Liver (tissue), 3 donors: ENCODE data around the gene TCHP.

Experiments used
- CTCF ChIP-seq: fragments of 150-350 bp; IDR thresholded peaks from 2 replicates; pipeline ENCODE4 v1.5.1; 2017; ENCODE audit warnings: improper control_type of control experiment, low read depth, low read length; ENCODE audit not compliant: missing input control
- FOXA1 ChIP-seq: IDR thresholded peaks from 2 replicates; pipeline ENCODE4 v1.6.1; 2016; ENCODE audit warnings: antibody characterized with exemption
- GABPA ChIP-seq, 2 donors: IDR thresholded peaks in 1 of 2; conservative IDR thresholded peaks in 1 of 2; 2 replicates each; pipeline ENCODE4 v1.6.1; 2016; ENCODE audit warnings: antibody characterized with exemption in 2 of 2, mild to moderate bottlenecking in 1 of 2, moderate library complexity in 1 of 2
- JUND ChIP-seq, 2 donors: IDR thresholded peaks; 2 replicates each; pipeline ENCODE4 v1.6.1; 2016; ENCODE audit warnings: antibody characterized with exemption in 2 of 2
- RAD21 ChIP-seq, 2 donors: IDR thresholded peaks; 2 replicates each; pipeline ENCODE4 v1.6.1; 2016; ENCODE audit warnings: antibody characterized with exemption in 2 of 2, mild to moderate bottlenecking in 2 of 2
- REST ChIP-seq: IDR thresholded peaks from 2 replicates; pipeline ENCODE4 v1.6.1; 2016; ENCODE audit warnings: antibody characterized with exemption, mild to moderate bottlenecking
- RXRA ChIP-seq, 2 donors: IDR thresholded peaks; 2 replicates each; pipeline ENCODE4 v1.6.1; 2017 to 2018; ENCODE audit warnings: antibody characterized with exemption in 2 of 2, mild to moderate bottlenecking in 1 of 2
- SP1 ChIP-seq: IDR thresholded peaks from 2 replicates; pipeline ENCODE4 v1.6.1; 2018; ENCODE audit warnings: antibody characterized with exemption, mild to moderate bottlenecking
- TAF1 ChIP-seq: conservative IDR thresholded peaks from 2 replicates; pipeline ENCODE4 v1.6.1; 2016; ENCODE audit warnings: antibody characterized with exemption, mild to moderate bottlenecking
- YY1 ChIP-seq: IDR thresholded peaks from 2 replicates; pipeline ENCODE4 v1.6.1; 2016; ENCODE audit warnings: antibody characterized with exemption, mild to moderate bottlenecking
- TF ChIP-seq, protein P1 (sequence below): IDR thresholded peaks from 2 replicates; pipeline ENCODE4 v1.6.1; 2016; ENCODE audit warnings: antibody characterized with exemption
- TF ChIP-seq, protein P2 (sequence below): IDR thresholded peaks from 2 replicates; pipeline ENCODE4 v1.6.1; 2016; ENCODE audit warnings: antibody characterized with exemption
- donor health status: healthy.
- donor health status: healthy.

DNA sequence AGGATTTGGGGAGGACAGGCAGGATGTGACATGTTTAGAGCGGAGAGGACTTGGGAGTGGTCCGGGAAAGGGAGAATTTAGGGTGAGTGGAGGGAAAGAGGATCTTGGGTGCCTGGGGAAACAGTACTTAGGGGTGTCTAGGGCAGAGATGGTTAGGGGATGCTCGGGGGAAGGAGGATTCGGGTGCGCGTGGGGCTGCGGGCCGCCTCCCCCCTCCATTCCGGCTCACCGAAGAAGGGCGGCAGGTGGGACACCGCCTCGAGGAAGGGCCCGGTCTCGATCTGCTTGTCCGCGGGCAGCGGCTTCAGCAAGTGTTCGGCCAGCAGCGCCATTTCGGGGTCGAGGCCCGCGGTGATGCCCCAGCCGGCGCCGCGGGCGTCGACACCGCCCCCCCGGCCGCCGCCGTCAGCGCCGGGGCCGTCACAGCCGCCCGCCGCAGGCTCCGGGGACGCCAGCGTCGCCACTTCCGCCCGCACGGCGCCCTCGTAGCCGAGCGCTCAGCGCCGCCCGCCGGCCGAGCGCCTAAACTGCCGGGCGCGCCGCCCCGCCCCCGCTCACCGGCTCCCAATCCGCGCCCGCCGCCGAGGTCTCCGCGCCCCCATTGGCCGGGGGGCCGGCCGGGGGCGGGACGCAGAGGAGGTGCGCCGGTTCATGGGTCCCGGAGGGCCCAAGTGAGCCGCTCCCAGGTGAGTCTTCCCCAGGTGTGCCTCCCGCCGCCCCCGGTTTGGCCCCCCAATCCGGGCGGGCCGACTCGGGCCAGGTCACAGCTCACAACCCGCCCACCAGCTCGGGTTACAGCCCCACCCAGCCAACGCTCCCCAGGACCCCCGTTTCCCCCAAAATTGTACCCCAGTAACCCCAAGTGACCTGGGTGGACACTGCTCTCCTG, 19.8 kb upstream of the TCHP start, which contains the start of gene GLTP:
- peak; percentile 85 for TF ChIP-seq CTCF
- no peak for TF ChIP-seq GABPA (IDR thresholded peaks at IDR 0.05 in 1 of 2, conservative IDR thresholded peaks at IDR 0.05 in 1 of 2)
- no peak for TF ChIP-seq TAF1
- TF ChIP-seq, protein P1, sequence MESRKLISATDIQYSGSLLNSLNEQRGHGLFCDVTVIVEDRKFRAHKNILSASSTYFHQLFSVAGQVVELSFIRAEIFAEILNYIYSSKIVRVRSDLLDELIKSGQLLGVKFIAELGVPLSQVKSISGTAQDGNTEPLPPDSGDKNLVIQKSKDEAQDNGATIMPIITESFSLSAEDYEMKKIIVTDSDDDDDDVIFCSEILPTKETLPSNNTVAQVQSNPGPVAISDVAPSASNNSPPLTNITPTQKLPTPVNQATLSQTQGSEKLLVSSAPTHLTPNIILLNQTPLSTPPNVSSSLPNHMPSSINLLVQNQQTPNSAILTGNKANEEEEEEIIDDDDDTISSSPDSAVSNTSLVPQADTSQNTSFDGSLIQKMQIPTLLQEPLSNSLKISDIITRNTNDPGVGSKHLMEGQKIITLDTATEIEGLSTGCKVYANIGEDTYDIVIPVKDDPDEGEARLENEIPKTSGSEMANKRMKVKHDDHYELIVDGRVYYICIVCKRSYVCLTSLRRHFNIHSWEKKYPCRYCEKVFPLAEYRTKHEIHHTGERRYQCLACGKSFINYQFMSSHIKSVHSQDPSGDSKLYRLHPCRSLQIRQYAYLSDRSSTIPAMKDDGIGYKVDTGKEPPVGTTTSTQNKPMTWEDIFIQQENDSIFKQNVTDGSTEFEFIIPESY = no peak
- TF ChIP-seq RAD21 (IDR thresholded peaks at IDR 0.05) = peak; percentile 11 to 54
- no peak for TF ChIP-seq FOXA1
- no peak for TF ChIP-seq SP1
- TF ChIP-seq REST = no peak
- TF ChIP-seq, protein P2, sequence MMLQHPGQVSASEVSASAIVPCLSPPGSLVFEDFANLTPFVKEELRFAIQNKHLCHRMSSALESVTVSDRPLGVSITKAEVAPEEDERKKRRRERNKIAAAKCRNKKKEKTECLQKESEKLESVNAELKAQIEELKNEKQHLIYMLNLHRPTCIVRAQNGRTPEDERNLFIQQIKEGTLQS = no peak
- no peak for TF ChIP-seq JUND (IDR thresholded peaks at IDR 0.05)
- TF ChIP-seq YY1 = no peak
- TF ChIP-seq RXRA (IDR thresholded peaks at IDR 0.05) = no peak
